CD4-positive, alpha-beta T cell (primary cell): Measurements from ENCODE around the gene GPRC5B. TPM values are rescaled to one million over a fixed set of nuclear protein-coding genes. Genes with fewer than 3 reads are reported as not detected.

ENCODE experiments used
- ATAC-seq: fragments of 200-7000 bp; cut with Tn5 transposase; one replicate; pipeline ENCODE4 v1.10.0; 2022; ENCODE audit warnings: mild to moderate bottlenecking; ENCODE audit not compliant: poor library complexity
- CTCF ChIA-PET: fragments of 350-600 bp; sonication (Branson Sonifier 250); formaldehyde crosslinking; loops from one replicate; lab custom pipeline; 2021; ENCODE audit warnings: antibody characterized with exemption, inconsistent platforms; lab: Charles Lee
- POLR2A ChIA-PET: fragments of 350-600 bp; sonication (Branson Sonifier 250); formaldehyde crosslinking; loops from one replicate; lab custom pipeline; 2021; ENCODE audit warnings: antibody characterized with exemption, inconsistent platforms; lab: Charles Lee
- DNase-seq, 14 experiments: peaks; one replicate each; pipeline ENCODE4 v3.0.0-alpha.2; 2013 to 2020; ENCODE audit warnings: mixed read lengths in 2 of 14
- H3K27ac ChIP-seq, 2 donors: one replicate each; pipeline versions ENCODE4 v1.5.1 to v1.7.0; 2013; ENCODE audit warnings: low read length in 2 of 2, low read depth in 1 of 2, mild to moderate bottlenecking in 1 of 2
- H3K27me3 ChIP-seq, 2 experiments: 1 replicate in 1 of 2; 2 replicates in 1 of 2; pipeline versions ENCODE4 v1.6.1 to v1.7.0; 2013; ENCODE audit warnings: low read length in 2 of 2, control low read depth in 1 of 2, mild to moderate bottlenecking in 1 of 2, moderate library complexity in 1 of 2; ENCODE audit not compliant: insufficient read depth in 2 of 2, control insufficient read depth in 1 of 2
- H3K36me3 ChIP-seq: one replicate; pipeline ENCODE4 v1.6.1; 2013; ENCODE audit warnings: low read length, control low read depth; ENCODE audit not compliant: insufficient read depth
- H3K4me1 ChIP-seq: one replicate; pipeline ENCODE4 v1.6.1; 2013; ENCODE audit warnings: low read length, control low read depth; ENCODE audit not compliant: insufficient read depth
- H3K4me3 ChIP-seq: one replicate; pipeline ENCODE4 v1.5.1; 2013; ENCODE audit warnings: mild to moderate bottlenecking, low read length, moderate library complexity
- H3K9me3 ChIP-seq, 2 experiments: 1 replicate in 1 of 2; 2 replicates in 1 of 2; pipeline versions ENCODE4 v1.6.1 to v1.7.0; 2013; ENCODE audit warnings: low read length in 2 of 2, mild to moderate bottlenecking in 2 of 2, control low read depth in 1 of 2, moderate library complexity in 1 of 2; ENCODE audit not compliant: control insufficient read depth in 1 of 2, insufficient read depth in 1 of 2
- H3K27ac Mint-ChIP-seq: one replicate; pipeline ENCODE4 v1.8.0; 2020; ENCODE audit warnings: mixed read lengths
- H3K27me3 Mint-ChIP-seq: one replicate; pipeline ENCODE4 v1.8.0; 2021; ENCODE audit warnings: mixed read lengths
- H3K36me3 Mint-ChIP-seq: one replicate; pipeline ENCODE4 v1.8.0; 2021; ENCODE audit warnings: low read depth, mixed read lengths
- H3K4me1 Mint-ChIP-seq: one replicate; pipeline ENCODE4 v1.8.0; 2021; ENCODE audit warnings: low read depth, mixed read lengths
- H3K4me3 Mint-ChIP-seq: one replicate; pipeline ENCODE4 v1.8.0; 2020; ENCODE audit warnings: mild to moderate bottlenecking, mixed read lengths
- H3K9me3 Mint-ChIP-seq: one replicate; pipeline ENCODE4 v1.8.0; 2020; ENCODE audit warnings: mixed read lengths
- intact Hi-C, 2 experiments: fragments of 100-400 bp; cut with DNase I in 1 of 2; cut with micrococcal nuclease in 1 of 2; formaldehyde crosslinking; loops; one replicate each; pipeline versions ENCODE4 v1.15.1 to v1.9.0; 2023 to 2025; cut with DNase I, micrococcal nuclease
- total RNA-seq, 174 experiments: library from RNA in 2 of 174; stranded (reverse) in 2 of 174; gene quantifications; one replicate each; pipeline ENCODE4 v1.2.3 and lab custom pipeline; 2021 to 2026
- TF ChIP-seq, protein P1 (sequence below): fragments of 200-600 bp; IDR thresholded peaks from one replicate; pipeline ENCODE4 v1.8.0; 2022; ENCODE audit warnings: antibody characterized with exemption, mild to moderate bottlenecking

Gene GPRC5B
- total RNA-seq, 2 experiments from 2014 or later: 0.47 to 0.75 TPM

DNA sequence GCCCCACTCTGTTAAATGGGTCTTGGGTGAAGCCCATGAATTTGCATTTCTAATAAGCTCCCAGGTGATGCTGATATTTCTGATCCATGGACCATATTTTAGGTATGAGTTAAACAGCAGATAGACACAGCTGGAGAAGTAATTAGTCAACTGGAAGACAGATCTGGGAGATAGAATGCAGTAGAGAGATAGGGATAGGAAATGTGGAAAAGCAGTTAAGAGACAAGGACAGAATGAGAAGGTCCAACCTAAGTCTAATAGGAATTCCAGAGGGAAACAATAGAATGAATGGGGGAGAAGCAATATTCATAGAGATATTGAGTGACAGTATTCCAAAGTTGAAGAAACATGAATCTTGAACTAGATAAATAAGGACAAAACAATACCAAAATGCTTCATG, 71.7 kb downstream of the GPRC5B start:
- H3K27ac Mint-ChIP-seq: no peak overlapping the region

GRCh38 chr16:19810817-19811731, 73.6 kb downstream of the GPRC5B start:
- H3K27ac Mint-ChIP-seq: no peak overlapping the region
- TF ChIP-seq, protein P1, sequence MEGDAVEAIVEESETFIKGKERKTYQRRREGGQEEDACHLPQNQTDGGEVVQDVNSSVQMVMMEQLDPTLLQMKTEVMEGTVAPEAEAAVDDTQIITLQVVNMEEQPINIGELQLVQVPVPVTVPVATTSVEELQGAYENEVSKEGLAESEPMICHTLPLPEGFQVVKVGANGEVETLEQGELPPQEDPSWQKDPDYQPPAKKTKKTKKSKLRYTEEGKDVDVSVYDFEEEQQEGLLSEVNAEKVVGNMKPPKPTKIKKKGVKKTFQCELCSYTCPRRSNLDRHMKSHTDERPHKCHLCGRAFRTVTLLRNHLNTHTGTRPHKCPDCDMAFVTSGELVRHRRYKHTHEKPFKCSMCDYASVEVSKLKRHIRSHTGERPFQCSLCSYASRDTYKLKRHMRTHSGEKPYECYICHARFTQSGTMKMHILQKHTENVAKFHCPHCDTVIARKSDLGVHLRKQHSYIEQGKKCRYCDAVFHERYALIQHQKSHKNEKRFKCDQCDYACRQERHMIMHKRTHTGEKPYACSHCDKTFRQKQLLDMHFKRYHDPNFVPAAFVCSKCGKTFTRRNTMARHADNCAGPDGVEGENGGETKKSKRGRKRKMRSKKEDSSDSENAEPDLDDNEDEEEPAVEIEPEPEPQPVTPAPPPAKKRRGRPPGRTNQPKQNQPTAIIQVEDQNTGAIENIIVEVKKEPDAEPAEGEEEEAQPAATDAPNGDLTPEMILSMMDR: no peak
- H3K27me3 ChIP-seq: no peaks in the 10 kb centered on the region
- ATAC-seq: no peak
- no peaks in the 10 kb centered on the region for H3K4me1 Mint-ChIP-seq
- peaks cover 5% of the 10 kb centered on the region for H3K4me1 ChIP-seq
- peaks cover 5% of the 10 kb centered on the region for H3K9me3 Mint-ChIP-seq
- CTCF ChIA-PET: no interaction called here
- peaks cover 4 to 13% of the 10 kb centered on the region in 2 experiments for H3K9me3 ChIP-seq
- intact Hi-C loops: no loop called here
- H3K4me3 Mint-ChIP-seq: no peak overlapping the region
- no peaks in the 10 kb centered on the region for H3K36me3 ChIP-seq
- no peaks in the 10 kb centered on the region for H3K27me3 Mint-ChIP-seq
- H3K4me3 ChIP-seq: no peak overlapping the region
- H3K27ac ChIP-seq: no peak overlapping the region
- POLR2A ChIA-PET: no interaction called here
- no peak for DNase-seq
- no peaks in the 10 kb centered on the region for H3K36me3 Mint-ChIP-seq

More for the DNA sequence above, 71.7 kb downstream of the GPRC5B start:
- H3K27me3 Mint-ChIP-seq: no peaks in the 10 kb centered on the region
- no peaks in the 10 kb centered on the region for H3K4me1 Mint-ChIP-seq
- H3K9me3 Mint-ChIP-seq: peaks cover 5% of the 10 kb centered on the region
- H3K4me1 ChIP-seq: peaks cover 5% of the 10 kb centered on the region
- intact Hi-C loops: no loop called here
- H3K9me3 ChIP-seq: peaks cover 0 to 9% of the 10 kb centered on the region in 2 experiments
- TF ChIP-seq, protein P1: no peak
- H3K4me3 Mint-ChIP-seq: no peak overlapping the region
- H3K4me3 ChIP-seq: no peak overlapping the region
- CTCF ChIA-PET: no interaction called here
- H3K27ac ChIP-seq: no peak overlapping the region
- DNase-seq (no peak), ATAC-seq (no peak)
- no peaks in the 10 kb centered on the region for H3K36me3 Mint-ChIP-seq
- no peaks in the 10 kb centered on the region for H3K27me3 ChIP-seq
- no peaks in the 10 kb centered on the region for H3K36me3 ChIP-seq
- POLR2A ChIA-PET: no interaction called here

GRCh38 chr16:19809693-19810092, 75.0 kb downstream of the GPRC5B start:
- Histone ChIP-seq H3K9me3 (peaks cover 6 to 13% of the 10 kb centered on the region in 2 experiments), H3K27ac (no peak overlapping the region), H3K27me3 (no peaks in the 10 kb centered on the region), H3K36me3 (no peaks in the 10 kb centered on the region), H3K4me1 (peaks cover 12% of the 10 kb centered on the region), H3K4me3 (no peak overlapping the region)
- H3K9me3 Mint-ChIP-seq: peaks cover 5% of the 10 kb centered on the region
- H3K36me3 Mint-ChIP-seq: peaks cover 4% of the 10 kb centered on the region
- no peak overlapping the region for H3K27ac Mint-ChIP-seq
- H3K4me1 Mint-ChIP-seq: peaks cover 9% of the 10 kb centered on the region
- DNase-seq (no peak), ATAC-seq (no peak)
- CTCF ChIA-PET: no interaction called here
- POLR2A ChIA-PET: no interaction called here
- H3K27me3 Mint-ChIP-seq: no peaks in the 10 kb centered on the region
- TF ChIP-seq, protein P1: no peak
- intact Hi-C loops: no loop called here
- H3K4me3 Mint-ChIP-seq: no peak overlapping the region
